Stimulated activated memory B cell treated with anti-CD40 and anti-IgM and Interleukin-4, amounts not matched to agents 10 μg/mL and 1 μg/mL and 100 μg/mL, for 72 hours (primary cell): ENCODE measurements around the gene INO80B.

Experiments used
- ATAC-seq: fragments of 150-1000 bp; cut with Tn5 transposase; 2 replicates; pipeline ENCODE4 v1.10.0; 2021
- H3K27ac Mint-ChIP-seq: one replicate; pipeline ENCODE4 v1.8.0; 2022; ENCODE audit warnings: mild to moderate bottlenecking, mixed read lengths
- H3K27me3 Mint-ChIP-seq: one replicate; pipeline ENCODE4 v1.8.0; 2022; ENCODE audit warnings: mixed read lengths
- H3K36me3 Mint-ChIP-seq: one replicate; pipeline ENCODE4 v1.8.0; 2022; ENCODE audit warnings: mixed read lengths
- H3K4me1 Mint-ChIP-seq: one replicate; pipeline ENCODE4 v1.8.0; 2022; ENCODE audit warnings: mixed read lengths
- H3K4me3 Mint-ChIP-seq: one replicate; pipeline ENCODE4 v1.8.0; 2022; ENCODE audit warnings: mild to moderate bottlenecking, moderate library complexity, mixed read lengths
- H3K9me3 Mint-ChIP-seq: one replicate; pipeline ENCODE4 v1.8.0; 2022; ENCODE audit warnings: mixed read lengths

The INO80B gene

DNA sequence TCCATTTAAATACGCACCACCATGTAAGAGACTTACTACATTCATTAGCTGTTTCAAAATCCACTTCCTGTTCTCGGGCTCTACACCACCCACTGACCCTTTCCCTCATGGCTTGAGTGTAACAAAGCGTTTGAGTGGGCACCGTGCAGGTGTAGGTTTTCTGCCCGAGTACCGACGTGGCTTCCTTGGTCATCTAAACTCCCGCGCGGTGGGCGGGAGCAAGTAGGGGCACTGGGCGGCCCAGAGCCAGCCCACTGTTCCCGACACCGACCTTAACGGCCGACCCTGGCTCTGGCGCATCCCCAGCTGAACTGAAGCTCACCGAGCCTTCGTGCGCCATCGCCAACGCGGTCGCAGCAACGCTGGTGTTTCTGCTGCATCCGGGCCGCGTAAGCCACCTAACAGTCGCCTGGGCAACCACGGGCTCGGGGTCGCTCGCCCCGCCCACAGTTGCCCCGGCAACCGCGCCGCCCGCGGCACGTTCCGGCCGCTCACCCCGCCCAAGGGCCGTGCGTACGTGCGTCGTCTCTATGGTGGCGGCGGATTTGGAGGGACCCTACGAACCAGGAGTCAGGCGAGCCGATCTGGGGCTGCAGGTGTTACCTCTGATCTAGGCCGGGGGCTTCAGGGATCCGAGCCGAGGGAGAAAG, 33.5 kb upstream of the INO80B start, which contains the start of the genes C2orf81 and WDR54:
C2orf81 (minus strand) TSS at position 399 of the 650 bp plus-strand sequence; CDS start at position 340, 59 bp downstream.
WDR54 (plus strand) TSS at position 510 of the 650 bp plus-strand sequence. CDS start 424 bp downstream, outside the sequence.
- peak within 1 kb of the TSS; percentile 96 for H3K4me3 Mint-ChIP-seq
- H3K9me3 Mint-ChIP-seq, result no peaks in the 10 kb centered on the region
- no peaks in the 10 kb centered on the region for H3K27me3 Mint-ChIP-seq
- H3K4me1 Mint-ChIP-seq, result peaks cover 51% of the 10 kb centered on the region
- ATAC-seq, result peak; percentile 98
- H3K27ac Mint-ChIP-seq, result peak within 1 kb of the TSS; percentile 89
- H3K36me3 Mint-ChIP-seq, result peaks cover 21% of the 10 kb centered on the region

DNA sequence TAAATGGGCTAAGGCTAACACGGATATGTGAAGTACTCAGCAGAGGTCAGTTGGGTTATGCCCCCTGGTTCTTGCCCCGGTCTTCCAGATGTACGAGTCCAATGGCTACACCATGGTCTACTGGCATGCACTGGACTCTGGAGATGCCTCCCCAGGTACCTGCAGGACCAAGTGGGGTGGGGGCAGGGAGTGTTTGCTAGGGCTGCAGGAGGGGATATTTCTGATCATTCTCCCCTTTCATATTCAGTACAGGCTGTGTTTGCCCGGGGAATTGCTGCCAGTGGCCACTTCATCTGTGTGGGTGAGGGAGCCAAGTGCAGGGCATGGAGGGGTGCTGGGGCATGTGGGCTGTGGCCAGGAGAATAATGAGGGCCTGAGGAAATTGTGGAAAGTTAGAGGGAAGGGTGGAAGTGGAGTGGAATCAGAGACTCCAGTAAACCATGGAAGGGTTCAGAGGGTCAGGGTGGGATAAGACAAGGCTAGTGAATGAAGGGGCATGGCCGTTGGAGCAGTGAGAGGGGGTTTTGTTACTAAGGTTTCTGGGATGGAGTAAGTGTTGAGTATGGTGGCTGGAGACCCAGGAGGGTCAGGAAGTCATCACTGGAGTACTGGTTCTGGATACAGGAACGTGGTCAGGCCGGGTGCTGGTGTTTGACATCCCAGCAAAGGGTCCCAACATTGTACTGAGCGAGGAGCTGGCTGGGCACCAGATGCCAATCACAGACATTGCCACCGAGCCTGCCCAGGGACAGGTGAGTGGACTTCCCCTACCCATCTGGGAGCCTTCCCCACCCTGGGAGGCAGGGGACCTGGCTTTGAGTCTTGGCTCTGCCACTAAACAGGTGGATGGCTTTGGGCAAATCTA, 31.4 kb upstream of the INO80B start:
- no peaks in the 10 kb centered on the region for H3K9me3 Mint-ChIP-seq
- H3K36me3 Mint-ChIP-seq, result peaks cover 36% of the 10 kb centered on the region
- ATAC-seq, result no peak
- H3K4me3 Mint-ChIP-seq, result peak overlapping the region; percentile 96
- peaks cover 36% of the 10 kb centered on the region for H3K4me1 Mint-ChIP-seq
- peak overlapping the region; percentile 89 for H3K27ac Mint-ChIP-seq
- no peaks in the 10 kb centered on the region for H3K27me3 Mint-ChIP-seq

DNA sequence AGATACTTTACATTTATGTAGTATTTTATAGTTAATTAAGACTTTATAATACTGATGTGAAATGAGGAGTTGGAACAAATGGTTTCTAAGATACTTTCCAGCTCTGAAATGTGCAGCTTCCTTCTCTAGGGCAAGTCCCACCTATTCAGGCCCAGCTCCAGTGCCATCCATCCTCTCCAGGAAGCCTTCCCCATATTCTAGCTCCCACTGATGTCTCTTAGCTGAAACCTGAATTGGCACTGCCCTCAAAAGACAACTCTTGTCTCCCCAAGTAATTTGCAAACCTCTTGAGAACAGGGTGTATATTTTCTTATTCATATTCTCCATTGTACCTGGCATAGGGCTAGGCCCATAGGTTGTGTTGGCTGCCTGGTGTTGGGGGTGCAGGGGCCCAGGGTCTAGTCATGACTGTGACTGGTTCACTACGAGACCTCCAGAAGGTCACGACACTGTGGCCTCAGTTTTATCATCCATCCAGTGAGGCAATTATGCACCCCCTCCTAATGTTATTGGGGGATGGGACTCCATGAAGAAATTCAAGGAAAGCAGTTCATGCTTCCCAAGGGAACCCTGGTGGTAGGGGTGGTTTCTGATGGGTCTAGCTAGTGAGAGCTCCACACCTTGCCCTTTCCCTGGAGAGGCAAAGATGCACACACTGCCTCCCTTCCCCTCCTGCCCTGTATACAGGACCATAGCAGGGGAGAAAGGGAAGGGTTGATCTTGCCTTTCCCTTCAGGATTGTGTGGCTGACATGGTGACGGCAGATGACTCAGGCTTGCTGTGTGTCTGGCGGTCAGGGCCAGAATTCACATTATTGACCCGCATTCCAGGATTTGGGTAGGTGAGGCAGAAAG, 30.5 kb upstream of the INO80B start:
- no peak overlapping the region for H3K4me3 Mint-ChIP-seq
- H3K9me3 Mint-ChIP-seq, result no peaks in the 10 kb centered on the region
- no peak overlapping the region for H3K27ac Mint-ChIP-seq
- H3K36me3 Mint-ChIP-seq, result peaks cover 39% of the 10 kb centered on the region
- ATAC-seq, result no peak
- peaks cover 36% of the 10 kb centered on the region for H3K4me1 Mint-ChIP-seq
- no peaks in the 10 kb centered on the region for H3K27me3 Mint-ChIP-seq

DNA sequence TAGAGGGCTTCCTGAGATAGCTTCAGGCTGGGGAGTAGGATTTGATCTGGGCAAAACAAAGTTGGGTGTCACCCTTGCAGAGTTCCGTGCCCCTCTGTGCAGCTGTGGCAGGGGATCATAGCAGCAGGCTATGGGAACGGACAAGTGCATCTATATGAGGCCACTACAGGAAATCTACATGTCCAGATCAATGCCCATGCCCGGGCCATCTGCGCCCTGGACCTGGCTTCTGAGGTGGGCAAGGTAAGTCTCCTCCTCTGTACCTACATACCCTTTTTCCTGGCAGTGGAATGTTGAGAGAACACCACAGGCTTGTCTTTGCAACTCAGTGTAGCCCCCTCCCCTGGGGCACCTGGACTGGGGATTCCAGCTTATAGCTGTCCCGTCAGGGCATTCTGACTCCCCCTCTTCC, 29.9 kb upstream of the INO80B start:
- ATAC-seq, result no peak
- no peak overlapping the region for H3K27ac Mint-ChIP-seq
- H3K36me3 Mint-ChIP-seq, result peaks cover 40% of the 10 kb centered on the region
- H3K9me3 Mint-ChIP-seq, result no peaks in the 10 kb centered on the region
- no peaks in the 10 kb centered on the region for H3K27me3 Mint-ChIP-seq
- H3K4me1 Mint-ChIP-seq, result peaks cover 31% of the 10 kb centered on the region
- no peak overlapping the region for H3K4me3 Mint-ChIP-seq

DNA sequence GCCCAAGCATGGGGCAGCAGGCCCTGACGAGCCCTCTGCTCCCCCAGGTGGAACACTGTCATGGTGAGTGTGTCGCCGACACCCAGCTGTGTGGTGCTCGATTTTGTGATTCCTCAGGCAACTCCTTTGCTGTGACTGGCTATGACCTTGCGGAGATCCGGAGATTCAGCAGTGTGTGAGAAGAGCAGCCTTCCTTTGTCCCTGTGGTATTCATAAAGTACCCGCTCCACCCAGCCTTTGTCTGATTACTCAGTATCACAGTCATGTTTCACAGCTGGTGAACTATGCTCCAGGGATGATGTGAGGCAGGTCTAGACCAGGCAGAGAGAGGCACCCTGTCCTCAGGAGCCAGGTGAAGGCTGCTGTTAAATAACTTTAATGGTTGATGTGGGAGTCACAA, 29.4 kb upstream of the INO80B start:
- peaks cover 43% of the 10 kb centered on the region for H3K36me3 Mint-ChIP-seq
- no peak overlapping the region for H3K27ac Mint-ChIP-seq
- ATAC-seq, result no peak
- peaks cover 26% of the 10 kb centered on the region for H3K4me1 Mint-ChIP-seq
- H3K9me3 Mint-ChIP-seq, result no peaks in the 10 kb centered on the region
- no peak overlapping the region for H3K4me3 Mint-ChIP-seq
- no peaks in the 10 kb centered on the region for H3K27me3 Mint-ChIP-seq

DNA sequence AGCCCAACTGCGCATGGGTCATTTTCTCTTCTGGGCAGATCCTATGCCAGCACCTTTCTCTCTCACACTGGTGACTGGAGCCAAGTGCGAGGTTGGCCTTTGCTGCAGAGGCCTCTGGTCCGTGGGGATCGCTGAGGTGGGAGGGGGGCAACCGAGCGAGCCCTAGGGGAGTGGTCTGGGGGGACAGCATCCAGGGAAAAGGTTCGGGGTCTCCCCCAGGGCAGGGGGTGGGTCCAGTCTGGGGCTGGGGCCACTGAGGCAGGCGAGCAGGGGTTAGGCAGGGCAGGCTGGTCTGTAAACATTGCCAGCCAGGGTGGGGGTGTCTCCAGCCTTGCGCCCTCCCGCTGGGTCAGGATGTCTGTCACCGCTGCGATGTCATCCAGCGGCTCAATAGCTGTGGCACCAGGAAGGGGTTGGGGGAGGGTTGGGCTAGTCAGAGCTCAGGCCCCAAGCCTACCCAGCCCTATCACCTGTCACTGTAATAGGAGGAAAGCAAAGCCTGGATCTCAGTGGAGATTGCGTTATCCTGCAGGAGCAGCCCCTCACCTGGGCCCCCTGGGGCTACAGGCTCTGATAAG, 28.6 kb upstream of the INO80B start:
- H3K4me3 Mint-ChIP-seq, result no peak overlapping the region
- H3K4me1 Mint-ChIP-seq, result peaks cover 19% of the 10 kb centered on the region
- H3K27me3 Mint-ChIP-seq, result no peaks in the 10 kb centered on the region
- no peak for ATAC-seq
- H3K9me3 Mint-ChIP-seq, result no peaks in the 10 kb centered on the region
- no peak overlapping the region for H3K27ac Mint-ChIP-seq
- H3K36me3 Mint-ChIP-seq, result peaks cover 43% of the 10 kb centered on the region

DNA sequence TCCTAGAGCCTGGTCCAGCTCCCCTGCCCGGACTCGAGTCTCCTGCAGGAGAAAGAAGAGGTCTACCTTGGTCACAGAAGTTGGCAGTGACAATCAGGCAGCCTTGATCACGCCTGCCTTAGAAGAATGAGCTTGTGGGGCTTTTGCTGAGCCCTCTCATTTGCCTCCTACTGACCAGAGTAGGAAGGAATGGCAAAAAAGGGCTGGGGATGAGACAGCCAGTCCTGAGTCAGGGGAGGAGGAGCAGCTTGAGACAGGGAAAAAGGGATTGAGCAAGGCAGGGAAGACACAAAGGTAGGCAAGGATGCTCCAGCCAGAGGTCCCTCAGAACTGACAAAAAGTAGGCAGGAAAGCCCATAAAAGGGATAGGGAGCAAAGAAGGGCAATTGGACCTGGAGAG, 27.3 kb upstream of the INO80B start:
- Mint-ChIP-seq H3K27me3 (no peaks in the 10 kb centered on the region), H3K4me1 (peaks cover 11% of the 10 kb centered on the region), H3K36me3 (peaks cover 43% of the 10 kb centered on the region), H3K27ac (no peak overlapping the region), H3K4me3 (no peak overlapping the region), H3K9me3 (no peaks in the 10 kb centered on the region)
- no peak for ATAC-seq

DNA sequence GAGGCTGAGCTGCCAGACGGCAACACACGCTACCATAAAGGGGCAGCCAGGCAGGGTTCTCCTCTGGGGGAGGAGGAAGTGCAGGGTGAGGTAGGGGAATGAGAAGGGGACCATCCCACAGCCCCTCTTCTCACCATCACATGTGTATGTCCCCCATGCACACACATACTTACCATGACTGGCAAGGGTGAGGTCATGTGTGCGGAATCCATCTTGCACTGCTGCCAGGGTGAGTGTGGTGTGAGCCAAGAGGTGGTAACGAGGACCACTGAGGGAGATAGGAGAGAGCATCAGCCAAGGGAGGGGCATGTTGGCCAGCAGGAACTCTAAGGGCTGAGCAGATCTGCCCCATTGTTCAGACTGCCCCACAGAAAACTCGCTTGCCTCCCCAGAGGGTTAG, 26.2 kb upstream of the INO80B start:
- no peak for ATAC-seq
- no peaks in the 10 kb centered on the region for H3K4me1 Mint-ChIP-seq
- H3K36me3 Mint-ChIP-seq, result peaks cover 43% of the 10 kb centered on the region
- H3K27me3 Mint-ChIP-seq, result no peaks in the 10 kb centered on the region
- H3K4me3 Mint-ChIP-seq, result no peak overlapping the region
- no peak overlapping the region for H3K27ac Mint-ChIP-seq
- H3K9me3 Mint-ChIP-seq, result no peaks in the 10 kb centered on the region

DNA sequence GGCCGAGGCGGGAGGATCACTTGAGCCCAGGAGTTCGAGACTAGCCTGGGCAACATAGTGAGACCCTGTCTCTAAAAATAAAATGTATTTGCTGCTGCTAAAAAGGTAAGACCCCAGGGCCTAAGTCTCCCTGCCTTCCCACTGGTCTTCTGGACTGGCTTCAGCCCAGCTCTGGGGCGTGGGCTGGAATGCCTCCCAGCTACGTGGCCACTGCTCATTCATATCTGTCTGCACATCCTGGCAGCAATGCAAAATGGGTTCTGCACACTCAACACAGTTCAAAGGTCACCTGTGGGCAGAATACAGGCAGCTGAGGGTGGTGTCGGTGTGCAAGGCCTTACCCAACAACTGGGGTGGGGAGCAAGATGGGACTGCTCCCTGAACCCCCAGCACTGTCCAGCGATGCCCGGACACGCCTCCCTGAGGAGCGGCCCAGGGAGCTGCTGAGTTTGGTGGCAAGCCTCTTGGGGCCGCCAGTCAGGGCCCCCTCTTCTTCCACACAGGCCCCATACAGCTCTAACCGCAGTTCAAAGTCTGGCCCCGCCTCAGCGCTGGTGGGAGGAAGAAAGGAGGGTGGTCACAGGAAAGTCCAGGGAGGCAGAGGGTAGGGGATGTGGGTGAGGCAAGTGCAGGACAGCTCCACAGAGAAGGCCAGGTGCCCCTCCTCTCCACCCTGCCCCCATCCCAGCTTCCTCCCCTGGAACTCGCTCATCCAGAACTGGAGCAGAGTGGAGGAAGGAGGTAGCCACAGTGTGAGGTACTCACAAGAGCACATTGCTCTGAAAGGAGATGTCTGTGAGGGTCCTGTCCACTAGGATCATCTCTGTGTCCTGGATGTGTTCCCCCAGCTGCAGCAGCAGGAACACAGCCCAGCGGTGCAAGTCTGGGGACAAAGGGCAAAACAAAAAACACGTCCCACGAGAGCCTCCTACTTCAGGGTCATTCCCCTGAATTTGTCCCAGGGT, 25.1 kb upstream of the INO80B start:
- no peak for ATAC-seq
- H3K4me1 Mint-ChIP-seq, result no peaks in the 10 kb centered on the region
- H3K9me3 Mint-ChIP-seq, result no peaks in the 10 kb centered on the region
- peaks cover 38% of the 10 kb centered on the region for H3K36me3 Mint-ChIP-seq
- H3K27me3 Mint-ChIP-seq, result no peaks in the 10 kb centered on the region
- H3K4me3 Mint-ChIP-seq, result no peak overlapping the region
- H3K27ac Mint-ChIP-seq, result no peak overlapping the region

DNA sequence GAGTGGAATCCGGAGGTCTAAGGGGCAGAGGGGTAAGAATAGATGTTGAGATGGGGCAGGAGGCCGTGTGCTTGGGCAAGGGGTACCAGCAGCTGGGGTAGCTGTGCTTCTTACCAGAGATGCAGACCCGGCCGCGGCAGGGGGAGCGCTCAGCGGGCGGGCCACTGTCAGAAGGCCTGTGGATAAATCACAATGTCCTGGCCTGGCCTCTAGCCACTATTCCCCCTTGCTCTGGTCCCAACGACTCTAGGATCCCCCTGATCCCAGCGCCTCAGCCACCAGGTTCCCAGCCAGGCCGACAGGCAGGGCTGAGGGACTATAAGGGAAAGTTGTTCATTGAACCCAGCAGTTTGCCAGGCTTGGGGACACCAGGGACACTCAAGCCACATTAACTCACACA, 24.4 kb upstream of the INO80B start:
- no peaks in the 10 kb centered on the region for H3K4me1 Mint-ChIP-seq
- H3K4me3 Mint-ChIP-seq, result no peak overlapping the region

DNA sequence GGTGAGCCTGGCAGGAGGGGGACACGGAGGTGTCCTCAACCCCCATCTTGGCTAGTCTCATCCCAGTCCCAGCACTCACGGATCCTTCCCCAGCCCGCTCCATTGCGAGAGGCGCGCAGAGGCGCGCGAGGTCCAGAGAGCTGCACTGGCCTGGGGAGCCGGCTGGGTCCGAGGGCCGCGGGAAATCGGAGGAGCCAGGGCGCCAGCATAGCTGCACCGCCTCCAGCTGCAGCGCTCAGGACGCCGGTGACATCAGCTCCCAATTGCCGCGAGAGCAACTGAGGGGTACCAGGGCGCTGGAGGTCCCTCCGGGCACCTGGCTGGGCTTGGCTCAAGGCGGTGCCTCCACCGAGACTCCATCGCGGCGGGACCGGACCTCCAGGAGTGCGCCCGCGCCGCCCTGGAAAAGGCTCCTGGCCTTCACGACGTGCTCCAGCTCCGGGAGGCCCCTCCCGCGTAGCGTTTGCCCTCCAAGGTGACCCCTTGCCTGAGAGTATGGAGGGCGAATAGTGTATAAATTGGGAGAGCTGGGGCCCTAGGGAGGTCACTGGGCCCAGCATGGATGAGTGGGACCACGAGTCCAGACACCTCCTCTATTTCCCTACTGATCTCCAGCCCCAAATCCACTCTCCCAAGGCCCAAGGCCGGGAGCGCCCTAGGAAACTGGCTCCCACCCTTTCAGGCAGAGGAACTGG, 18.6 kb upstream of the INO80B start:
- no peak for ATAC-seq
- no peaks in the 10 kb centered on the region for H3K36me3 Mint-ChIP-seq
- peaks cover 8% of the 10 kb centered on the region for H3K27me3 Mint-ChIP-seq
- no peak overlapping the region for H3K4me3 Mint-ChIP-seq
- no peaks in the 10 kb centered on the region for H3K9me3 Mint-ChIP-seq
- H3K27ac Mint-ChIP-seq, result peak overlapping the region; percentile 20
- peaks cover 49% of the 10 kb centered on the region for H3K4me1 Mint-ChIP-seq

More for the DNA sequence above, 24.4 kb upstream of the INO80B start:
- Mint-ChIP-seq H3K36me3 (peaks cover 31% of the 10 kb centered on the region), H3K9me3 (no peaks in the 10 kb centered on the region), H3K27me3 (no peaks in the 10 kb centered on the region), H3K27ac (no peak overlapping the region)
- no peak for ATAC-seq

DNA sequence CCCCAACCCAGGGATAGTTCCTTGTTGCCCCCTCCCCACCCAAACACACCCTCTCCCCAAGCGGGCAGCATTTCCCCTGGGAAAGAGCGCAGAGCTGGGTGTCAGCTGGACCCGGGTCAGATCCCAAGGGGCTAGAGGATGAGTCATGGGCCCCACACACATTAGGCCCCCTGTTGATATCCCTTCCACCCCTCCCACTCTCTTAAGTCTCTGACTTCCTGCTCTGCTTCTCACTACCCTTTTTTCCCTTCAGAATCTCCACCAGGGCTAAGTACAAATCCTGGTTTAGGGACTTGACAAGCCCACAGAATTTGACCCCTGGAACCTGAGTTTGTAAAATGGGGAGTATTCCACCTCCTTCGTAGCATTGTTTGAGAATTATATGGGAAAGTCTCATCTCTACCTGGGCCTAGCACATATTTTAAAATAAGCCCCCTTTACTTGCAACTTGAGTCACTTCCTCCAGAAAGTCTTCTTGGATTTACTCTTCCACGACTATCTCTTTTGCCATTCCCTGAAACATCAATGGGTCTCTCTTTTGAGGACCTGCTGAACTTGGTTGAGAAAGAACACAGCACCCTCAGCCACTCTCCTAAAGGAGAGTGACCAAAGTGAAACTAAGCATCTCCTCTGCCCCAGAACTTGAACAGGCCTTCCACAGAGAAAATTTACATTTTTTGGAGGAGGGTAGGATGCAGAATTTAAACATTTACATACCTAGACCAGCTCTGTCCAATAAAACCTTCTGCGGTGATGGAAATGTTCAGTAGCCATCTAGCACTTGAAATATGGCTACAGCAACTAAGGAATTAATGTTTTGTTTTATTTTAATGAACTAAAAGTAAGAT, 17.8 kb upstream of the INO80B start:
- no peak overlapping the region for H3K4me3 Mint-ChIP-seq
- H3K27ac Mint-ChIP-seq, result peak overlapping the region; percentile 20
- peak; percentile 71 for ATAC-seq
- no peaks in the 10 kb centered on the region for H3K9me3 Mint-ChIP-seq
- peaks cover 11% of the 10 kb centered on the region for H3K27me3 Mint-ChIP-seq
- H3K36me3 Mint-ChIP-seq, result no peaks in the 10 kb centered on the region
- H3K4me1 Mint-ChIP-seq, result peaks cover 51% of the 10 kb centered on the region

DNA sequence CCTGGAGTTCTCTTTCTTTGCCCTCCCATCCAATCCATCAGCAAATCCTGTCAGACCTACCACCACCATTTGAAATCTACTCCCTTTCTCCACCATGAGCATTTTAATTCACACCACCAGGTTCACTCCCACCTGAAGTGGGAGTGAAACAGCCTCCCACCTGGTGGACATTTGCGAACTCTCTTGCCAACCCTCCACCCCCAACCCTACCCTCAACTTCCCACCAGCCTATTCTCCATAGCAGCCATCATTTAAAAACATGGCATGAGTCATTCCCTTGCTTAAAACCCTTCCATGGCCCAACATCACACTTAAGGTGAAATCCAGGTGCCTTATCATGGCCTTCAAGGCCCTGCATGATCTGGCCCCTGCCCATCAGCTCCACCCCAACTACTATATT, 16.6 kb upstream of the INO80B start:
- Mint-ChIP-seq H3K27me3 (peaks cover 18% of the 10 kb centered on the region), H3K4me3 (no peak overlapping the region), H3K27ac (peak overlapping the region; percentile 2), H3K9me3 (no peaks in the 10 kb centered on the region), H3K36me3 (no peaks in the 10 kb centered on the region), H3K4me1 (peaks cover 55% of the 10 kb centered on the region)
- ATAC-seq, result no peak
